Loucy (cell line): ENCODE measurements around the gene PLP1.

Experiments used
- H2AFZ ChIP-seq: fragments of 200-600 bp; sonication (generic); 2 replicates; pipeline ENCODE4 v1.6.0; 2016; ENCODE audit warnings: antibody characterized with exemption, mild to moderate bottlenecking, low read length, moderate library complexity
- H3F3A ChIP-seq: fragments of 200-600 bp; 2 replicates; pipeline ENCODE4 v1.6.0; 2016; ENCODE audit warnings: antibody characterized with exemption, low read depth, mild to moderate bottlenecking
- H3K27me3 ChIP-seq: fragments of 200-600 bp; sonication (generic); 2 replicates; pipeline ENCODE4 v1.6.1; 2014; ENCODE audit warnings: low read length, mild to moderate bottlenecking; ENCODE audit not compliant: insufficient read depth, poor library complexity, severe bottlenecking
- H3K36me3 ChIP-seq: fragments of 200-600 bp; sonication (generic); 2 replicates; pipeline ENCODE4 v1.6.1; 2016; ENCODE audit warnings: low read length; ENCODE audit not compliant: insufficient read depth
- H3K4me1 ChIP-seq: fragments of 200-600 bp; sonication (generic); 2 replicates; pipeline ENCODE4 v1.5.1; 2014; ENCODE audit warnings: low read length, mild to moderate bottlenecking; ENCODE audit not compliant: insufficient read depth, poor library complexity, severe bottlenecking
- H3K4me2 ChIP-seq: fragments of 200-600 bp; sonication (generic); 2 replicates; pipeline ENCODE4 v1.6.0; 2014; ENCODE audit warnings: antibody characterized with exemption, low read length, low read depth, mild to moderate bottlenecking; ENCODE audit not compliant: poor library complexity, severe bottlenecking
- H3K4me3 ChIP-seq: fragments of 200-600 bp; sonication (generic); 2 replicates; pipeline ENCODE4 v1.5.1; 2014; ENCODE audit warnings: low read length, mild to moderate bottlenecking, mixed read lengths; ENCODE audit not compliant: poor library complexity, severe bottlenecking
- H3K79me2 ChIP-seq: fragments of 200-600 bp; sonication (generic); 2 replicates; pipeline ENCODE4 v1.6.1; 2014; ENCODE audit warnings: low read length; ENCODE audit not compliant: insufficient read depth
- H3K9ac ChIP-seq: fragments of 200-600 bp; sonication (generic); 2 replicates; pipeline ENCODE4 v1.6.0; 2014; ENCODE audit warnings: mild to moderate bottlenecking, low read depth, low read length, moderate library complexity; ENCODE audit not compliant: poor library complexity, severe bottlenecking
- H3K9me2 ChIP-seq: fragments of 200-600 bp; sonication (generic); replicated peaks from 2 replicates; pipeline ENCODE4 v1.6.1; 2016; ENCODE audit warnings: low read depth, low read length, mixed read lengths
- H3K9me3 ChIP-seq: fragments of 200-600 bp; sonication (generic); 2 replicates; pipeline ENCODE4 v1.6.1; 2014; ENCODE audit warnings: mild to moderate bottlenecking, antibody characterized with exemption, low read length, low read depth; ENCODE audit not compliant: insufficient read depth
- H4K20me1 ChIP-seq: fragments of 200-600 bp; sonication (generic); 2 replicates; pipeline ENCODE4 v1.6.0; 2014; ENCODE audit warnings: antibody characterized with exemption, low read length, mild to moderate bottlenecking; ENCODE audit not compliant: insufficient read depth, poor library complexity, severe bottlenecking
- CTCF ChIP-seq: fragments of 200-600 bp; sonication (generic); conservative IDR thresholded peaks from 2 replicates; pipeline ENCODE4 v1.5.1; 2014; ENCODE audit warnings: mild to moderate bottlenecking, antibody characterized with exemption, low read length
- EZH2phosphoT487 ChIP-seq: fragments of 200-600 bp; IDR thresholded peaks from 2 replicates; pipeline ENCODE4 v1.6.1; 2018; ENCODE audit warnings: antibody characterized with exemption, mild to moderate bottlenecking, moderate library complexity, borderline replicate concordance

The PLP1 gene

GRCh38 chrX:103741879-103742278 lies 34.8 kb upstream of the PLP1 start:
- Histone ChIP-seq H2AFZ (no peak overlapping the region), H3K4me1 (no peaks in the 10 kb centered on the region), H3K27me3 (no peaks in the 10 kb centered on the region), H3K36me3 (no peaks in the 10 kb centered on the region), H4K20me1 (no peaks in the 10 kb centered on the region), H3K9ac (no peak overlapping the region), H3K4me2 (no peak overlapping the region), H3K9me3 (no peaks in the 10 kb centered on the region), H3K9me2 (no peaks in the 10 kb centered on the region), H3K79me2 (no peaks in the 10 kb centered on the region), H3F3A (no peaks in the 10 kb centered on the region), H3K4me3 (no peak overlapping the region)
- no peak for TF ChIP-seq EZH2phosphoT487
- no peak for TF ChIP-seq CTCF

- Histone ChIP-seq H3K27me3 (no peaks in the 10 kb centered on the region), H3K4me3 (no peak overlapping the region), H3K9me3 (no peaks in the 10 kb centered on the region), H3K4me2 (no peak overlapping the region), H2AFZ (no peak overlapping the region), H3K9ac (no peak overlapping the region), H3K79me2 (no peaks in the 10 kb centered on the region), H3K9me2 (no peaks in the 10 kb centered on the region), H4K20me1 (no peaks in the 10 kb centered on the region), H3K4me1 (no peaks in the 10 kb centered on the region), H3F3A (no peaks in the 10 kb centered on the region), H3K36me3 (no peaks in the 10 kb centered on the region)
- TF ChIP-seq CTCF (no peak), EZH2phosphoT487 (no peak)
These were observed 34.3 kb upstream of the PLP1 start for GRCh38 chrX:103742339-103742738.

GRCh38 chrX:103747163-103747562 lies 29.5 kb upstream of the PLP1 start:
- H3K79me2 ChIP-seq = no peaks in the 10 kb centered on the region
- H3K9me3 ChIP-seq = no peaks in the 10 kb centered on the region
- no peak overlapping the region for H3K4me2 ChIP-seq
- no peak for TF ChIP-seq CTCF
- no peak for TF ChIP-seq EZH2phosphoT487
- no peaks in the 10 kb centered on the region for H3K36me3 ChIP-seq
- H3K4me3 ChIP-seq = no peak overlapping the region
- H3K4me1 ChIP-seq = no peaks in the 10 kb centered on the region
- no peaks in the 10 kb centered on the region for H3K27me3 ChIP-seq
- no peak overlapping the region for H2AFZ ChIP-seq
- no peaks in the 10 kb centered on the region for H3K9me2 ChIP-seq
- no peaks in the 10 kb centered on the region for H3F3A ChIP-seq
- H4K20me1 ChIP-seq = no peaks in the 10 kb centered on the region
- no peak overlapping the region for H3K9ac ChIP-seq
